HUES6 (cell line): ENCODE measurements around the gene CDCA3.

Experiments
- H3K27ac ChIP-seq: 2 replicates; pipeline ENCODE4 v1.7.0; 2013; ENCODE audit warnings: low read depth, mild to moderate bottlenecking, low read length, inconsistent platforms
- H3K27me3 ChIP-seq: 2 replicates; pipeline ENCODE4 v1.6.1; 2013; ENCODE audit warnings: low read length; ENCODE audit not compliant: control insufficient read depth, insufficient read depth
- H3K36me3 ChIP-seq: 2 replicates; pipeline ENCODE4 v1.6.1; 2013; ENCODE audit warnings: low read length; ENCODE audit not compliant: control insufficient read depth, insufficient read depth
- H3K4me1 ChIP-seq: 2 replicates; pipeline ENCODE4 v1.6.1; 2013; ENCODE audit warnings: low read length; ENCODE audit not compliant: control insufficient read depth, insufficient read depth
- H3K4me3 ChIP-seq: 2 replicates; pipeline ENCODE4 v1.5.1; 2013; ENCODE audit warnings: low read depth, low read length
- H3K9ac ChIP-seq: one replicate; pipeline ENCODE4 v1.6.1; 2013; ENCODE audit warnings: mild to moderate bottlenecking, low read length
- H3K9me3 ChIP-seq: 2 replicates; pipeline ENCODE4 v1.6.1; 2013; ENCODE audit warnings: low read depth, low read length; ENCODE audit not compliant: control insufficient read depth, insufficient read depth

The CDCA3 gene

GRCh38 chr12:6813363-6813762 is 37.7 kb downstream of the CDCA3 start:
- Histone ChIP-seq H3K27me3 (peaks cover 8% of the 10 kb centered on the region; the same call in 1 of the 2 replicates), H3K9ac (no peak overlapping the region), H3K4me3 (no peak overlapping the region), H3K36me3 (no peaks in the 10 kb centered on the region), H3K9me3 (no peaks in the 10 kb centered on the region), H3K27ac (no peak overlapping the region), H3K4me1 (peaks cover 22% of the 10 kb centered on the region)

GRCh38 chr12:6810758-6811157 is 40.3 kb downstream of the CDCA3 start:
- Histone ChIP-seq H3K4me3 (no peak overlapping the region), H3K36me3 (no peaks in the 10 kb centered on the region), H3K27ac (no peak overlapping the region), H3K4me1 (peaks cover 17% of the 10 kb centered on the region), H3K9me3 (no peaks in the 10 kb centered on the region), H3K27me3 (peaks cover 8% of the 10 kb centered on the region; the same call in 1 of the 2 replicates), H3K9ac (no peak overlapping the region)

- H3K4me1 ChIP-seq, result peaks cover 17% of the 10 kb centered on the region
Measured at GRCh38 chr12:6809056-6809455, 42.0 kb downstream of the CDCA3 start.

GRCh38 chr12:6807170-6807569 is 43.9 kb downstream of the CDCA3 start:
- H3K36me3 ChIP-seq, result no peaks in the 10 kb centered on the region
- H3K4me1 ChIP-seq, result peaks cover 17% of the 10 kb centered on the region
- no peaks in the 10 kb centered on the region for H3K27me3 ChIP-seq
- H3K4me3 ChIP-seq, result no peak overlapping the region
- H3K9me3 ChIP-seq, result no peaks in the 10 kb centered on the region
- no peak overlapping the region for H3K9ac ChIP-seq
- no peak overlapping the region for H3K27ac ChIP-seq

More at GRCh38 chr12:6809056-6809455, 42.0 kb downstream of the CDCA3 start:
- no peak overlapping the region for H3K9ac ChIP-seq
- H3K9me3 ChIP-seq, result no peaks in the 10 kb centered on the region
- no peak overlapping the region for H3K27ac ChIP-seq
- no peaks in the 10 kb centered on the region for H3K36me3 ChIP-seq
- H3K27me3 ChIP-seq, result no peaks in the 10 kb centered on the region
- no peak overlapping the region for H3K4me3 ChIP-seq

GRCh38 chr12:6799147-6799546 is 51.9 kb downstream of the CDCA3 start:
- Histone ChIP-seq H3K4me3 (no peak overlapping the region), H3K9me3 (no peaks in the 10 kb centered on the region), H3K27me3 (no peaks in the 10 kb centered on the region), H3K36me3 (no peaks in the 10 kb centered on the region), H3K4me1 (peaks cover 6% of the 10 kb centered on the region; the same call in 1 of the 2 replicates), H3K9ac (no peak overlapping the region), H3K27ac (no peak overlapping the region)
